ENCODE results near the gene SPATA25.
"Not testable (repeated sequence)": the region's sequence is repeated elsewhere in the genome, so short reads cannot be mapped to it uniquely, and the experiment has no call there.

Gene SPATA25

GRCh38 chr20:45887346-45887715 lies at the start of gene SPATA25:
Gene SPATA25 (minus strand): TSS chr20:45887622. CDS start chr20:45887590, 32 bp downstream.
- DNase-seq = no peak

GRCh38 chr20:45935416-45936046 lies 48.1 kb upstream of the SPATA25 start:
- DNase-seq = no peak

DNA sequence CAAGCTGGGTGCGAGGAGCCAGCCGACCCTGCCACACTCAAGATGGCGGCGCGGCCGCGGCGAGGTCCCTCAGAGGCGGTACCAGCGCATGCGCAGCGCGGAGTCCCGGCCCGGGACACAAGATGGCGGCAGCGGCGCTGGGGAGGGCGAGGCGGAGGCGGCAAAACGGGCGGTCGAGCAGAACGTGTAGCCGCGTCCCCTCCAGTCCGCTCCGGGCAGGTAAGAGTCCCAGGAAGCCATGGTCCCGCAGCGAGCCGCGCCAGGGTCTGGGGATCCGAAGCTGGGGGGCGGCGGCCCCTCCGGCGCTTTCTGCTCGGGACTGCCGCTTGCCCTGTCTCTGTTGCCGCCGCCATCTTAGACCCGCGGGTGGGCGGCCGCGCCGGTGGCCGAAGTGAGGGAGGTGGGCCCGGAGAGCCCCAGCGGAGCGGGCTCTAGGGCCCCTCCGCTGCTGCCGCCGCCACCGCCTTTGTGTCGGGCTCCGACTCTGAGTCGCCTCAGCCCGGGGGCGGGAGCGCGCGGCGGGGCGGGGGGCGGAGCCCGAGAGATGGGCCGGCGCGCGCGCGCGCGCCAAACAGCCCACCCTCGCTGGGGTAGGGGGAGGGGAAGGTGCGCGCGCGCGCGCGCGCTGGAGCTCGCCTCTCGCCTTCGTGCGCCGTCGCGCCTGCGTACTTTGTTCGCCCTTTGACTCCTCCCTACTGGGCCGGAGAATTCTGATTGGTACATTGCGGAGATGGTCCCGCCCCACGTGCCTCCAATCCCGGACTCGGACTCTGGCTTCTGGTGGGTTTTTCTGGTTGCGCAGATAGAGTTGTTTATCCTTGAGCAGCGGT lies 47.4 kb upstream of the SPATA25 start, which contains the start of gene PCIF1:
PCIF1 (plus strand) TSS at position 98 of the 830 bp plus-strand sequence. CDS start 4,317 bp downstream, outside the sequence.
- DNase-seq = peak; percentile 98 to 99

DNA sequence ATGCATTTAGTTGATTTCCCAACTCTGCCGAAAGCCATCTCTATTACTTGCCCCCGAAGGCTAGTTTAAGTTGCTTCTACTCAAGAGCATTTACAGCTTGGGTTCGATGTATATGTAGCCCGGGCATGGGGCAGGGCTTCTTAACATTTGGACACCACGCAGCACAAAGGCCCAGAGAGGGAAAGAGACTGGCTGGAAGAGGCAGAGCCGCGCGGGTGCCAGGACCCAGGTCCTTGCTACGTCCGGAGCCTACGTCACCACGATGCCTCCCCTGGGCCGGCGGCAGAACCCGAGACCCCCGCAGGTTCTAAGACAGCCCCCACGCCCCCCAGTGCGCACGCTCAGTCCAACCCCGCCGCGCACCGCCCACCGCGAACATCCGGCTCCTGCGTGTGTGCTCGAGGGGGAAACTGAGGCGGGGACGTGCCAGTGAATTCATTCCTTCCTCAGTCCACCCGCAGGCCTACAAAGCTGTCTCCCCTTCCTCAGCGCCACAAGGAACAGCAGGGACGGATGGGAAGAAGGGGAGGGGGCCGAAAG lies 46.7 kb upstream of the SPATA25 start:
- DNase-seq = peak; percentile 82 to 86

- peak; percentile 67 to 68 for DNase-seq
Observed at GRCh38 chr20:45933266-45934045, 46.0 kb upstream of the SPATA25 start.

- DNase-seq = not testable (repeated sequence)
Observed at GRCh38 chr20:45931680-45932079, 44.3 kb upstream of the SPATA25 start.

- DNase-seq = no peak
Observed at GRCh38 chr20:45927071-45927878, 39.9 kb upstream of the SPATA25 start.

GRCh38 chr20:45926731-45927070 lies 39.3 kb upstream of the SPATA25 start:
- no peak for DNase-seq

DNA sequence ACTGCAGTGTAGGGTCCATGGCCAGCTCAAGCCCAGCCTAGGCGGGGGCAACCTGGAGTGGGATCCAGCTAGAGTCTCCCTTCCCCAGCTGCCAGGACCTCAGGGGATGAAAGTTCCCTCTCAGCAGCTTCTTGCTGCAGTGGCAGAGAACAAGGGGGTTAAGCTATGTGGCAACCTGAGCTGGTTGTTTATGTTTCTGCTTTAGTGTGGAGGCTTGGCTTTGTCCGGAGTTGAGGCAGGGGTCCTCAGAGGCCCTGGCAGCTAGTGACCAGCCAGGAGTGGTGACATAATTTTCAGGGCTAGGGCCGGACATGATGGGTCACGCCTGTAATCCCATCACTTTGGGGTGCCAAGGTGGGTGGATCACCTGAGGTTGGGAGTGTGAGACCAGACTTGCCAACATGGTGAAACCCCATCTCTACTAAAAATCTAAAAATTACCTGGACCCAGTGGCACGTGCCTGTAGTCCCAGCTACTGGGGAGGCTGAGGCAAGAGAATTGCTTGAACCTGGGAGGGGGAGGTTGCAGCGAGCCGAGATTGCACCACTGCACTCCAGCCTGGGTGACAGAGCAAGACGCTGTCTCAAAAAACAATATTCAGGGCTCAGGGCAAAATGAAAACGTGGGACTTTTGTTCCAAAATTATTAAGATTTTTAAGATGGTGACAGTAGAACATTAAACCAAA lies 38.5 kb upstream of the SPATA25 start:
- DNase-seq = no peak

GRCh38 chr20:45924391-45925261 lies 37.2 kb upstream of the SPATA25 start:
- no peak for DNase-seq

DNA sequence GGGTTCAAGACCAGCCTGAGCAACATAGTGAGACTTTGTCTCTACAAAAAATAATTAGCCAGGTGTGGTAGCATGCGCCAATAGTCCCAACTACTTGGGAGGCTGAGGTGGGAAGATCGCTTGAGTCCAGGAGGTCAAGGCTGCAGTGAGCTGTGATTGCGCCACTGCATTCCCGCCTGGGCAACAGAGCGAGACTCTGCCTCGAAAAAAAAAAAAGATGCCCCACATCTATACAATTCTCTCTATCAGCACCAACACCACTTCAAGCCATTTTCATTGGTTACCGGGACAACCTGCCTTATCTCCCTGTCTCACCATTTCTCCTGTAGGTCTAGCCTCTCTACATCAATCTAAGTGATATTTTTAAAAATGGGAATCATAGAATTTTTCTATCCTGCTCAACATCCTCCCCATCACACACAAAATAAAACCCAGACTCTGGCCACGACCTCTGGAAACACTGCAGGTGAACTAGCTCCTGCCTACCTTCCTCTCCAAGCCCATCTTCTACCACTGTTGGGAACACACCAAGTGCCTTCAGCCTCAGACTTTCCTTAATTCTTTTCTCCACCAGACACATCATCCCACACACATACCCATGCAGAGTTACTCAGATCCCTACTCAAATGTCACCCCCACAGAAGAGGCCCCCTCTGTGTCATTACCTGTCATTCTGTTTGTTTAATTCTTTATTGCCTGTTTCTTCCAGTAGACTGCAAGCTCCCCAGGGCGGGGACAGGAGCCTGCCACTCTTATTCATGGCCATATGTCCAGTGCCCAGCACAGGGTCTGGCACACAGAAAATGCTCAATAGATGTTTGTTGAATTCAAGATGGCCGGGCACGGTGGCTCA lies 34.1 kb upstream of the SPATA25 start:
- no peak for DNase-seq

DNA sequence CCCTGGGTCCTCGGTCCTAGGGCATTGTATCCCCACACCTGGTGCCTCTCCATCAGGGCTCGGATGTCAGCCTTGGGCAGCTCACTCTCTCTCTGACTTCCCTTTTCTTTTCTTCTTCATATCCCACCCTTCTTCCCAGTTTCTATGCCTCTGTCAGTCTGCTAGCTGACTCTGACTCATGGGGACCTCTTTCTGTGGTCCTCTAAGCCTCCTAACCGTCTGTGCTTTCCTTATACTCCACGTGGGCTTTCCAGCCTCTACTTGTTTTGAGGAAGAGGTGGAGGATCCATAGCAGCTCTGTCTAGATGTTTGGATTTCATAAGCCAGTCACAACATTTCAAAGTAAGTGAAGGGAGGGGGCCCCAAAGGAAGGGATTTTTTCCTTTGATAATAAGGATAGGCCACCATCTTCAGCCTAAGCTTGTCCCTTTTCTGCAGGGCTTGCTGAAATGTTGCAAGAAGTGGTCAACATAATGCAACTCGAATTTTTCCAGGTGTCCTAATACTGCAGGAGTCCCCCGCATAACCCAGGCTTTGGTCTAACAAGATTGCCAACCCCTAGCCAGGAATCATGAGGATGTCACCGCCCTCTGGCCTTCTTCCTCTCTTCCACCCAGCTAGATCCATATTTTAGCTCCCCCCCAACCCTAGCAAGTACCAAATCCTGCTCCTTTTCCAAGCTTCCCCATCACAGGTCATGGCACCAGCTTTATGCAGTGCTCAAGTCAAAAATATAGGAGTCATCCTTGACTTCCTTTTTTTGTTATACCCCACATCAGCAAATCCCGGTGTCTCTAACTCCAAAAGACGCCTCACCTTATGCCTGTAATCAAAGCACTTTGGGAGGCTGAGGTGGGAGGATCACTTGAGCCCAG lies 33.3 kb upstream of the SPATA25 start:
- no peak for DNase-seq

DNA sequence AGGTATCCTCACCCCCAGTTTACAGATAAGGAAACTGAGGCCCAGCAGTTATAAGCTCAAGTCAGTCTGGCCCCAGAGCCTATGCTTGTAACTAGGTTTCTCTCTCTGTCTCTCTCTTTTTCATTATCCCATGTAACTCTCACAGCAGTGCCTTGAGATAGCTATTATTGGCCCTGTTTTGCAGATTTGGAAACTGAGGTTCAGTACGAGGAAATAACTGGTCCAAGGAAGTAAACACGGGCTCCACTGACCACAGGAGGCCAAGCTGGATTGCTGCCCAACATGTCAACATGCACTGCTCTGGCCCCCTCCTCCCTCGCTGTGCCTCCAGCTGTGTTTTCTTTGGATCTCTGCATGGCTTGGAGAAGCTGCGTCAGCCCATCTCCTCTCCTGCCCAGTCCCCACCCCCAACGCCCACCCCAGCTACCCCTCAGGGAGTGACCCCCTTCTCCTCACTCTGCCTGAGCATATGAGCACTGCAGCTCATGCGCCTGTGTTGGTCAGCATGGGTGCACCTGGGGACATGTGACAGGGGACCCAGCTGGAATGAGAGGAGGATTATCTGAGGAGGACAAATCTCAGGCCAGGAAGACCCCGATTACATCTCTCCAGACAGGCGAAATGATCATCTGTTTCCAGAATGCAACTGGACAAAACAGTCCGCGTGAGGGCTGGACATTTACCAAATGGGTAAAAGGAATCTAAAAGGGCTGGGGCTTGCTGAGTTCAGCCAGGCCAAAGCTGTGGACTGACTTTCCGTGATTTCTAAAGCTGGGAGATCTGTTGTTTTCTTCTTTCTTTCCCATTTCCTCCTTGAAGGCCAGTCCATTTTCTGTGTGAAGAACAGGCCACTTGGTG lies 32.3 kb upstream of the SPATA25 start:
- no peak for DNase-seq

GRCh38 chr20:45918779-45919537 lies 31.5 kb upstream of the SPATA25 start:
- DNase-seq = no peak

DNA sequence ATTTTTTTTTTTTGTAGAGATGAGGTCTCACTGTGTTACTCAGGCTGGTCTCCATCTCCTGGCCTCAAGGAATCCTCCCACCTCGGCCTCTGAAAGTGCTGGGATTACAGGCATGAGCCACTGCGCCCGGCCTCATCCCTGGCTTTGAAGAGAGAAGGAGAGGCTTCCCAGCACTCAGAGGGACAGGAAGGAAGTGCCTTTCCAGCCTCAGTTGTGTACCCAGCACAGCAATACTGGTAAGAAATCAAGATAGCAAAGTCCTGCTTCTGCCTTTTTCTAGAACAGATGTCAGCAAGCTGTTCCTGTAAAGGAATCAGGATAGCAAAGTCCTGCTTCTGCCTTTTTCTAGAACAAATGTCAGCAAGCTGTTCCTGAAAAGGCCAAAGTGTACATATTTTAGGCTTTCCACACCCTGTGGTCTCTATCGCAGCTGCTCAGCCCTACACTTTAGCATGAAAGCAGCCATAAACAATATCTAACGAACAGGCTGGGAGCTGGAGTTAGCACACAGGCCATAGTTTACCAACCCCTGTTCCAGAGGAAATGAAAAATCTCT lies 30.8 kb upstream of the SPATA25 start:
- no peak for DNase-seq

DNA sequence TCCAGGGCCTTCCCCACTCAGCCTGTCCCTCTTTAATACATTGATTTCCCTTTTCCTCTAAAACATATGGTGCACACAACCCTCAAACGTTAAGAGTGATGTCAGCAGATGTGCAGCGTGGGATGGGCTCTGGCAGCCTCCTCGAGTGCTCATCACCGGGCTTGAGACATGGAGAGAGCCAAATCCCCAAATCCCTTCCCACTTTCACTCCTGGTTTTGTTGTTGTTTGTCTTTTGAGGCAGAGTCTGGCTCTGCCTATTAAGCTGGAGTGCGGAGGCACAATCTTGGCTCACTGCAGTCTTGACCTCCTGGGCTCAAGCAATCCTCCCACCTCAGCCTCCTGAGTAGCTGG lies 30.3 kb upstream of the SPATA25 start:
- DNase-seq = no peak

- DNase-seq = no peak
Observed at GRCh38 chr20:45913116-45913515, 25.7 kb upstream of the SPATA25 start.
